Measurements from ENCODE around the gene PGBD4. TPM values are rescaled to one million over a fixed set of nuclear protein-coding genes. Genes with fewer than 3 reads are reported as not detected.
A peak's percentile ranks its signal among the peaks of the same experiment; 100 is the strongest.

PGBD4 gene
- total RNA-seq, 1 donor from 2014 or later: 2.0 TPM

- H3K27ac Mint-ChIP-seq (ENCODE audit: unreplicated experiment): no peak overlapping the region
- no peak for DNase-seq (ENCODE audit: extremely low spot score, unreplicated experiment)
- H3K4me1 Mint-ChIP-seq (ENCODE audit: unreplicated experiment): no peaks in the 10 kb centered on the region
- H3K36me3 Mint-ChIP-seq (ENCODE audit: unreplicated experiment): peaks cover 32% of the 10 kb centered on the region
- no peak for TF ChIP-seq CTCF (IDR thresholded peaks at IDR 0.05)
- H3K9me3 Mint-ChIP-seq (ENCODE audit: unreplicated experiment): no peaks in the 10 kb centered on the region
- no peaks in the 10 kb centered on the region for H3K27me3 Mint-ChIP-seq (ENCODE audit: unreplicated experiment)
- H3K4me3 Mint-ChIP-seq (ENCODE audit: unreplicated experiment): no peak overlapping the region
Observed at GRCh38 chr15:34085746-34086145, 16.1 kb upstream of the PGBD4 start.

GRCh38 chr15:34099914-34100313 lies 2.0 kb upstream of the PGBD4 start:
- Mint-ChIP-seq H3K27ac (ENCODE audit: unreplicated experiment) (peak overlapping the region; percentile 44), H3K36me3 (ENCODE audit: unreplicated experiment) (peaks cover 8% of the 10 kb centered on the region), H3K9me3 (ENCODE audit: unreplicated experiment) (no peaks in the 10 kb centered on the region), H3K27me3 (ENCODE audit: unreplicated experiment) (no peaks in the 10 kb centered on the region), H3K4me3 (ENCODE audit: unreplicated experiment) (peak overlapping the region; percentile 42), H3K4me1 (ENCODE audit: unreplicated experiment) (peaks cover 24% of the 10 kb centered on the region)
- no peak for TF ChIP-seq CTCF (IDR thresholded peaks at IDR 0.05)
- no peak for DNase-seq (ENCODE audit: extremely low spot score, unreplicated experiment)

GRCh38 chr15:34102175-34102925 lies 467 bp downstream of the PGBD4 start:
- DNase-seq (ENCODE audit: extremely low spot score, unreplicated experiment): no peak
- peaks cover 24% of the 10 kb centered on the region for H3K4me1 Mint-ChIP-seq (ENCODE audit: unreplicated experiment)
- peak overlapping the region; percentile 96 for H3K27ac Mint-ChIP-seq (ENCODE audit: unreplicated experiment)
- no peak for TF ChIP-seq CTCF (IDR thresholded peaks at IDR 0.05)
- no peaks in the 10 kb centered on the region for H3K27me3 Mint-ChIP-seq (ENCODE audit: unreplicated experiment)
- H3K36me3 Mint-ChIP-seq (ENCODE audit: unreplicated experiment): peaks cover 4% of the 10 kb centered on the region
- no peaks in the 10 kb centered on the region for H3K9me3 Mint-ChIP-seq (ENCODE audit: unreplicated experiment)
- peak overlapping the region; percentile 99 for H3K4me3 Mint-ChIP-seq (ENCODE audit: unreplicated experiment)

- DNase-seq (ENCODE audit: extremely low spot score, unreplicated experiment): no peak
- no peak overlapping the region for H3K4me3 Mint-ChIP-seq (ENCODE audit: unreplicated experiment)
- no peak overlapping the region for H3K27ac Mint-ChIP-seq (ENCODE audit: unreplicated experiment)
- peaks cover 4% of the 10 kb centered on the region for H3K36me3 Mint-ChIP-seq (ENCODE audit: unreplicated experiment)
- H3K4me1 Mint-ChIP-seq (ENCODE audit: unreplicated experiment): peaks cover 7% of the 10 kb centered on the region
- H3K9me3 Mint-ChIP-seq (ENCODE audit: unreplicated experiment): no peaks in the 10 kb centered on the region
- TF ChIP-seq CTCF (IDR thresholded peaks at IDR 0.05): no peak
- H3K27me3 Mint-ChIP-seq (ENCODE audit: unreplicated experiment): peaks cover 3% of the 10 kb centered on the region
Observed at GRCh38 chr15:34106423-34106822, 4.5 kb downstream of the PGBD4 start.

- peaks cover 4% of the 10 kb centered on the region for H3K36me3 Mint-ChIP-seq (ENCODE audit: unreplicated experiment)
- TF ChIP-seq CTCF (IDR thresholded peaks at IDR 0.05): no peak
- H3K9me3 Mint-ChIP-seq (ENCODE audit: unreplicated experiment): no peaks in the 10 kb centered on the region
- no peak for DNase-seq (ENCODE audit: extremely low spot score, unreplicated experiment)
- H3K4me3 Mint-ChIP-seq (ENCODE audit: unreplicated experiment): no peak overlapping the region
- H3K4me1 Mint-ChIP-seq (ENCODE audit: unreplicated experiment): peaks cover 5% of the 10 kb centered on the region
- H3K27ac Mint-ChIP-seq (ENCODE audit: unreplicated experiment): no peak overlapping the region
- H3K27me3 Mint-ChIP-seq (ENCODE audit: unreplicated experiment): peaks cover 3% of the 10 kb centered on the region
Observed at GRCh38 chr15:34107315-34107714, 5.4 kb downstream of the PGBD4 start.

Measured in osteocyte (in vitro differentiated cells).